H9 (cell line): ENCODE results near the gene BDP1. TPM values are rescaled to one million over a fixed set of nuclear protein-coding genes. Genes with fewer than 3 reads are reported as not detected.
"Not testable (repeated sequence)": the region's sequence is repeated elsewhere in the genome, so short reads cannot be mapped to it uniquely, and the experiment has no call there.

ENCODE experiments used
- DNase-seq: peaks from one replicate; pipeline ENCODE4 v3.0.0-alpha.2; 2017
- H2AFZ ChIP-seq: one replicate; pipeline ENCODE4 v1.6.1; 2013; ENCODE audit warnings: mild to moderate bottlenecking, low read length, control low read depth, moderate library complexity
- H2AK5ac ChIP-seq: 2 replicates; pipeline ENCODE4 v1.6.1; 2013; ENCODE audit warnings: low read length, control low read depth, mixed read lengths; ENCODE audit not compliant: insufficient read length
- H2BK120ac ChIP-seq: one replicate; pipeline ENCODE4 v1.6.1; 2013; ENCODE audit warnings: low read depth, mild to moderate bottlenecking, low read length, control low read depth, inconsistent platforms; ENCODE audit not compliant: poor library complexity, severe bottlenecking
- H2BK12ac ChIP-seq: 2 replicates; pipeline ENCODE4 v1.6.1; 2013; ENCODE audit warnings: low read length, control low read depth, mixed read lengths, low read depth; ENCODE audit not compliant: insufficient read length
- H2BK15ac ChIP-seq: 2 replicates; pipeline ENCODE4 v1.6.1; 2013; ENCODE audit warnings: low read depth, low read length, control low read depth
- H2BK20ac ChIP-seq: one replicate; pipeline ENCODE4 v1.6.1; 2013; ENCODE audit warnings: low read depth, mild to moderate bottlenecking, low read length, control low read depth, inconsistent platforms; ENCODE audit not compliant: poor library complexity, severe bottlenecking
- H2BK5ac ChIP-seq: 2 replicates; pipeline ENCODE4 v1.6.1; 2013; ENCODE audit warnings: low read length, control low read depth, mixed read lengths; ENCODE audit not compliant: insufficient read length
- H3K14ac ChIP-seq: 2 replicates; pipeline ENCODE4 v1.6.1; 2013; ENCODE audit warnings: low read length, control low read depth; ENCODE audit not compliant: insufficient read depth
- H3K18ac ChIP-seq: 2 replicates; pipeline ENCODE4 v1.6.1; 2013; ENCODE audit warnings: low read depth, mild to moderate bottlenecking, mixed read lengths, low read length, control low read depth; ENCODE audit not compliant: insufficient read length
- H3K23ac ChIP-seq: 2 replicates; pipeline ENCODE4 v1.6.1; 2013; ENCODE audit warnings: low read length, control low read depth, mixed read lengths, low read depth; ENCODE audit not compliant: insufficient read length
- H3K23me2 ChIP-seq: 2 replicates; pipeline ENCODE4 v1.6.1; 2013; ENCODE audit warnings: low read depth, mild to moderate bottlenecking, mixed read lengths, low read length, control low read depth; ENCODE audit not compliant: insufficient read length, poor library complexity, severe bottlenecking
- H3K27ac ChIP-seq: 2 replicates; pipeline ENCODE4 v1.5.1; 2013; ENCODE audit warnings: low read length, control low read depth, mixed read lengths, low read depth; ENCODE audit not compliant: insufficient read length
- H3K27me3 ChIP-seq: 2 replicates; pipeline ENCODE4 v1.6.1; 2013; ENCODE audit warnings: low read length, control low read depth, inconsistent platforms; ENCODE audit not compliant: insufficient read depth
- H3K4ac ChIP-seq: 2 replicates; pipeline ENCODE4 v1.6.1; 2013; ENCODE audit warnings: low read depth, mild to moderate bottlenecking, control low read depth, inconsistent platforms, low read length, moderate library complexity
- H3K4me1 ChIP-seq: 2 replicates; pipeline ENCODE4 v1.6.1; 2013; ENCODE audit warnings: low read length, control low read depth, inconsistent platforms; ENCODE audit not compliant: insufficient read depth
- H3K4me2 ChIP-seq: 2 replicates; pipeline ENCODE4 v1.6.1; 2013; ENCODE audit warnings: low read length, control low read depth, mixed read lengths; ENCODE audit not compliant: insufficient read length, insufficient read depth
- H3K56ac ChIP-seq: 2 replicates; pipeline ENCODE4 v1.6.1; 2013; ENCODE audit warnings: low read depth, mild to moderate bottlenecking, mixed read lengths, low read length, control low read depth; ENCODE audit not compliant: insufficient read length
- H3K79me1 ChIP-seq: 2 replicates; pipeline ENCODE4 v1.6.1; 2013; ENCODE audit warnings: low read depth, mild to moderate bottlenecking, moderate library complexity, low read length, control low read depth, inconsistent platforms; ENCODE audit not compliant: insufficient read depth, poor library complexity, severe bottlenecking
- H3K79me2 ChIP-seq: 2 replicates; pipeline ENCODE4 v1.6.1; 2013; ENCODE audit warnings: low read length, control low read depth, inconsistent platforms; ENCODE audit not compliant: insufficient read depth
- H3K9ac ChIP-seq: 2 replicates; pipeline ENCODE4 v1.6.1; 2013; ENCODE audit warnings: low read length, control low read depth, mixed read lengths; ENCODE audit not compliant: insufficient read length; ENCODE audit errors: extremely low read depth
- H3K9me3 ChIP-seq: one replicate; pipeline ENCODE4 v1.6.1; 2013; ENCODE audit warnings: low read depth, low read length, inconsistent platforms; ENCODE audit not compliant: control insufficient read depth
- H3T11ph ChIP-seq: one replicate; pipeline ENCODE4 v1.6.1; 2013; ENCODE audit warnings: mild to moderate bottlenecking, low read length, control low read depth, inconsistent platforms
- H4K20me1 ChIP-seq: one replicate; pipeline ENCODE4 v1.6.1; 2013; ENCODE audit not compliant: control insufficient read depth, insufficient read length, insufficient read depth
- H4K5ac ChIP-seq: 2 replicates; pipeline ENCODE4 v1.6.1; 2013; ENCODE audit warnings: low read depth, mild to moderate bottlenecking, mixed read lengths, low read length, control low read depth; ENCODE audit not compliant: insufficient read length
- H4K8ac ChIP-seq: replicated peaks from 2 replicates; pipeline ENCODE4 v1.6.1; 2013; ENCODE audit warnings: low read length, control low read depth, mixed read lengths, low read depth; ENCODE audit not compliant: insufficient read length
- H4K91ac ChIP-seq: 2 replicates; pipeline ENCODE4 v1.6.1; 2013; ENCODE audit warnings: low read depth, mild to moderate bottlenecking, moderate library complexity, mixed read lengths, low read length, control low read depth; ENCODE audit not compliant: insufficient read length
- H3K27ac Mint-ChIP-seq, 3 experiments: 2 replicates in 2 of 3; 3 replicates in 1 of 3; pipeline ENCODE4 v1.8.0; 2020 to 2021; ENCODE audit warnings: mixed read lengths in 3 of 3, mild to moderate bottlenecking in 1 of 3, moderate library complexity in 1 of 3
- H3K27me3 Mint-ChIP-seq: 2 replicates; pipeline ENCODE4 v1.8.0; 2021; ENCODE audit warnings: low read depth, mild to moderate bottlenecking, moderate library complexity, mixed read lengths
- H3K36me3 Mint-ChIP-seq, 3 experiments: 2 replicates in 2 of 3; 3 replicates in 1 of 3; pipeline ENCODE4 v1.8.0; 2020 to 2021; ENCODE audit warnings: low read depth in 3 of 3, mixed read lengths in 3 of 3; ENCODE audit not compliant: insufficient read depth in 1 of 3
- H3K4me1 Mint-ChIP-seq, 2 experiments: 2 replicates each; pipeline ENCODE4 v1.8.0; 2020; ENCODE audit warnings: mixed read lengths in 2 of 2
- H3K4me3 Mint-ChIP-seq, 2 experiments: 2 replicates in 1 of 2; 3 replicates in 1 of 2; pipeline ENCODE4 v1.8.0; 2020 to 2021; ENCODE audit warnings: mild to moderate bottlenecking in 2 of 2, mixed read lengths in 2 of 2, moderate library complexity in 1 of 2
- H3K9me3 Mint-ChIP-seq, 2 experiments: 2 replicates in 1 of 2; 3 replicates in 1 of 2; pipeline ENCODE4 v1.8.0; 2020; ENCODE audit warnings: mild to moderate bottlenecking in 2 of 2, mixed read lengths in 2 of 2, moderate library complexity in 1 of 2
- WGBS: extraction: QIAGEN DNeasy Blood & Tissue Kit; methylation state at CpG from one replicate; pipeline ENCODE4 v1.1.7; 2013; ENCODE audit warnings: missing lambda C conversion rate, low lambda C conversion rate, mixed read lengths; ENCODE audit not compliant: insufficient read length; ENCODE audit errors: extremely low coverage; 5-methylcytosine and 5-hydroxymethylcytosine counted together
- total RNA-seq: library from RNA; stranded (reverse); gene quantifications from 2 replicates; pipeline ENCODE4 v1.2.1, GENCODE V29; 2021
- TF ChIP-seq, protein P1 (sequence below): fragments of 200-600 bp; sonication (generic); conservative IDR thresholded peaks from 3 replicates; pipeline ENCODE4 v1.8.0; 2021; ENCODE audit warnings: antibody characterized with exemption, mild to moderate bottlenecking

Gene BDP1
- total RNA-seq, 1 experiment from 2014 or later = 31.5 TPM

DNA sequence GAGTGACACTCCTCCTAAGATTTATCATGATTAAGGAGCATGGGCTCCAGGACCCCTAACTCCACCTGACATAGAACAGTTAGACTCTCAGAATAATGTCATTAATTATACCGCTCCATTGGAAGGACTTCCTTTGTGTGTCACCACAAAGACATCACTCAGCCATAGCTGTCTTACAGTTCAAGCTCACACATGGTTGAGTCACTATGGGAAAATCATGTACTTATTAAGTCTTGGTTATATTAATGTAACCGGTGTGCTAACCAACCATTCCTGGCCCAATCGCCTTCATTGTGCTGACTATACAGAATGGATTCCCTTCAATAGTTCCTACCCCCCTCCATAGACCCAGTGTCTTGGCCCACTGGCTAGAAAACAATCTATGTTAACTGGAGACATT lies 120.8 kb downstream of the BDP1 start:
- no peak overlapping the region for H3K9ac ChIP-seq
- H2BK20ac ChIP-seq = no peak overlapping the region
- H3K36me3 Mint-ChIP-seq = peaks cover 15 to 27% (median 21%) of the 10 kb centered on the region in 3 experiments
- no peak overlapping the region for H3K4ac ChIP-seq
- H2BK5ac ChIP-seq = no peak overlapping the region
- TF ChIP-seq, protein P1, sequence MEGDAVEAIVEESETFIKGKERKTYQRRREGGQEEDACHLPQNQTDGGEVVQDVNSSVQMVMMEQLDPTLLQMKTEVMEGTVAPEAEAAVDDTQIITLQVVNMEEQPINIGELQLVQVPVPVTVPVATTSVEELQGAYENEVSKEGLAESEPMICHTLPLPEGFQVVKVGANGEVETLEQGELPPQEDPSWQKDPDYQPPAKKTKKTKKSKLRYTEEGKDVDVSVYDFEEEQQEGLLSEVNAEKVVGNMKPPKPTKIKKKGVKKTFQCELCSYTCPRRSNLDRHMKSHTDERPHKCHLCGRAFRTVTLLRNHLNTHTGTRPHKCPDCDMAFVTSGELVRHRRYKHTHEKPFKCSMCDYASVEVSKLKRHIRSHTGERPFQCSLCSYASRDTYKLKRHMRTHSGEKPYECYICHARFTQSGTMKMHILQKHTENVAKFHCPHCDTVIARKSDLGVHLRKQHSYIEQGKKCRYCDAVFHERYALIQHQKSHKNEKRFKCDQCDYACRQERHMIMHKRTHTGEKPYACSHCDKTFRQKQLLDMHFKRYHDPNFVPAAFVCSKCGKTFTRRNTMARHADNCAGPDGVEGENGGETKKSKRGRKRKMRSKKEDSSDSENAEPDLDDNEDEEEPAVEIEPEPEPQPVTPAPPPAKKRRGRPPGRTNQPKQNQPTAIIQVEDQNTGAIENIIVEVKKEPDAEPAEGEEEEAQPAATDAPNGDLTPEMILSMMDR = no peak
- H2BK12ac ChIP-seq = no peak overlapping the region
- no peak overlapping the region for H2AK5ac ChIP-seq
- no peak overlapping the region for H2AFZ ChIP-seq
- H3K27me3 Mint-ChIP-seq = peaks cover 2% of the 10 kb centered on the region; the same call in 1 of the 2 replicates
- no peak overlapping the region for H3K4me2 ChIP-seq
- H3K4me1 ChIP-seq = no peaks in the 10 kb centered on the region; the same call in 1 of the 2 replicates
- H2BK120ac ChIP-seq = no peak overlapping the region
- H3K79me1 ChIP-seq = no peaks in the 10 kb centered on the region
- no CpG with 5 or more reads among the region's 3 CpGs for WGBS
- H3K56ac ChIP-seq = no peak overlapping the region
- H3K27ac ChIP-seq = no peak overlapping the region
- DNase-seq = no peak
- no peaks in the 10 kb centered on the region for H3K23me2 ChIP-seq
- no peaks in the 10 kb centered on the region for H4K20me1 ChIP-seq
- H2BK15ac ChIP-seq = no peak overlapping the region
- H3K4me3 Mint-ChIP-seq = no peak overlapping the region
- H3K23ac ChIP-seq = no peak overlapping the region
- no peak overlapping the region for H3K27ac Mint-ChIP-seq
- H3K14ac ChIP-seq = no peak overlapping the region
- H3K18ac ChIP-seq = no peak overlapping the region
- H3K4me1 Mint-ChIP-seq = peaks cover 11 to 12% of the 10 kb centered on the region in 2 experiments
- H3K27me3 ChIP-seq = no peaks in the 10 kb centered on the region
- no peak overlapping the region for H4K91ac ChIP-seq
- no peak overlapping the region for H4K5ac ChIP-seq
- H3T11ph ChIP-seq = no peak overlapping the region
- peaks cover 22% of the 10 kb centered on the region in 2 experiments for H3K9me3 Mint-ChIP-seq
- peaks cover 10% of the 10 kb centered on the region for H3K9me3 ChIP-seq
- no peaks in the 10 kb centered on the region for H3K79me2 ChIP-seq
- H4K8ac ChIP-seq = no peak overlapping the region

DNA sequence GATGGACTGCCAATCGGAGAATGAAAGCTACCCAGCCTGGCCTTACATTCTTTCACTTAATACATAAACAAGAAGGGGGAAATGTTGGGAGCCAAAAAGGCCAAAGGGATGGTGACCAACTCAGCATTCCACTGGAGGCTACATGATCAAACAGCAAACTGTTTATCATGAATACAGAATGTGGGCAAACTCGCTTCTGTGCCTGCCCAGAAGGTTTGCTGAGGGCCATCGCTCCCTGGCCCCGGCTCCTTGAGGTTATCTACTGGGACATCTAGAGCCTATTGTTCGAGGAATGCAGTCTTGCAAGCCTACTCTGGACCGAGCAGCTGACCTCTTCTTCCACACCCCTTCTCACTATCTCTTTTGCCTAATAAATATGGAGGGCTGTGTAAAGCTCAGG lies 122.4 kb downstream of the BDP1 start:
- not testable (repeated sequence) for H3K4me2 ChIP-seq, H3K4ac ChIP-seq

More for the DNA sequence above, 122.4 kb downstream of the BDP1 start:
- not testable (repeated sequence) for H2AK5ac ChIP-seq, H3K23me2 ChIP-seq, H2BK120ac ChIP-seq, H3K79me2 ChIP-seq, H4K20me1 ChIP-seq, H3K9me3 ChIP-seq, DNase-seq, H2BK15ac ChIP-seq, H3T11ph ChIP-seq, H3K27me3 ChIP-seq, H3K9ac ChIP-seq, H3K4me3 Mint-ChIP-seq, H4K91ac ChIP-seq, H3K4me1 ChIP-seq, H3K27ac ChIP-seq, H3K23ac ChIP-seq, H3K14ac ChIP-seq, H4K8ac ChIP-seq, H3K56ac ChIP-seq, H3K27ac Mint-ChIP-seq, H4K5ac ChIP-seq, H3K27me3 Mint-ChIP-seq, H2BK5ac ChIP-seq, H2AFZ ChIP-seq, H2BK20ac ChIP-seq, H2BK12ac ChIP-seq, H3K18ac ChIP-seq, H3K79me1 ChIP-seq
- peaks cover 11 to 12% of the 10 kb centered on the region in 2 experiments for H3K4me1 Mint-ChIP-seq
- H3K9me3 Mint-ChIP-seq = peaks cover 14 to 15% of the 10 kb centered on the region in 2 experiments
- WGBS = no CpG with 5 or more reads among the region's 6 CpGs
- peaks cover 15 to 19% (median 17%) of the 10 kb centered on the region in 3 experiments for H3K36me3 Mint-ChIP-seq
